Astrocyte of the cerebellum (primary cell): Measurements from ENCODE around the gene IL12A.

Experiments
- DNase-seq: peaks from one replicate; pipeline ENCODE4 v3.0.0-alpha.2; 2011; ENCODE audit warnings: low read depth
- H3K4me3 ChIP-seq: 2 replicates; pipeline ENCODE4 v1.5.1; 2011; ENCODE audit warnings: mild to moderate bottlenecking, low read depth, low read length, moderate library complexity
- CTCF ChIP-seq: IDR thresholded peaks from 2 replicates; pipeline ENCODE4 v1.5.1; 2012; ENCODE audit warnings: low read length, low read depth, moderate library complexity, mild to moderate bottlenecking; ENCODE audit errors: missing control alignments
- in situ Hi-C: cut with HindIII; loops from 2 replicates; pipeline ENCODE4 v1.10.0; 2017; ENCODE audit warnings: low sequenced_read_pairs

Gene IL12A

GRCh38 chr3:160008961-160009360 lies 20.3 kb downstream of the IL12A start:
- no peak for DNase-seq
- no peak overlapping the region for H3K4me3 ChIP-seq
- no peak for TF ChIP-seq CTCF
- in situ Hi-C loops = no loop called here

GRCh38 chr3:160009525-160009924 lies 20.9 kb downstream of the IL12A start:
- no peak for DNase-seq

GRCh38 chr3:160010578-160010977 lies 21.9 kb downstream of the IL12A start:
- in situ Hi-C loops = no loop called here
- H3K4me3 ChIP-seq = no peak overlapping the region
- TF ChIP-seq CTCF = no peak
- DNase-seq = no peak

More at GRCh38 chr3:160009525-160009924, 20.9 kb downstream of the IL12A start:
- no peak for TF ChIP-seq CTCF
- H3K4me3 ChIP-seq = no peak overlapping the region
- in situ Hi-C loops = no loop called here

- no peak for TF ChIP-seq CTCF
- H3K4me3 ChIP-seq = no peak overlapping the region
- in situ Hi-C loops = no loop called here
- DNase-seq = no peak
These were observed 23.5 kb downstream of the IL12A start for GRCh38 chr3:160012108-160012507.

- no peak for DNase-seq
- in situ Hi-C loops = no loop called here
- no peak for TF ChIP-seq CTCF
- H3K4me3 ChIP-seq = no peak overlapping the region
These were observed 28.3 kb downstream of the IL12A start for GRCh38 chr3:160016972-160017371.

GRCh38 chr3:160018959-160019358 lies 30.3 kb downstream of the IL12A start:
- no peak for DNase-seq
- in situ Hi-C loops = no loop called here
- no peak for TF ChIP-seq CTCF
- no peak overlapping the region for H3K4me3 ChIP-seq
